HG03432 (cell line): Measurements from ENCODE around the gene LGALS3BP.

Experiments
- ATAC-seq: cut with Tn5 transposase; IDR thresholded peaks from one replicate; pipeline ENCODE4 v1.9.1; 2021; ENCODE audit warnings: mild to moderate bottlenecking, moderate library complexity; ENCODE audit not compliant: unreplicated experiment

Gene LGALS3BP

GRCh38 chr17:78944956-78945355 lies 34.8 kb downstream of the LGALS3BP start:
- ATAC-seq: no peak

- no peak for ATAC-seq
Measured at GRCh38 chr17:78944026-78944425, 35.7 kb downstream of the LGALS3BP start.

DNA sequence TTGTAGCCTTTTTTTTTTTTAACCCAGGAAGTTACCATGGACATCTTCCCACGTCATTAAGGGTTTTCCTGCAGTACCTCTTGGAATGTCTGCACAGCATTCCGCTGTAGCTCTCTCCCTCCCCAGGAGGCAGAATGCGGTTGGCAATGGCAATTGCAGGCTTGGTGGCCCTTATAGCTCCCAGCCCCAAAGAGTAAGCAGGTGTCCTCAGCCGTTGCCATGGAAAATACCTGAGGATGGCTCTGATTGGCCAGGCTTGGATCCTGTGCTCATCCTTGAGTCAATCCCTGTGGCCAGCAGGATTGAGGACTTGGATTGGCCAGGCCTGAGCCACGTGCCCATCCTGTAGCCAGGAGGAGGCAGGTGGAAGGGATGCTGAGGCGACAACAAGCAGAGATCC lies 39.0 kb downstream of the LGALS3BP start:
- no peak for ATAC-seq

GRCh38 chr17:78940258-78940657 lies 39.5 kb downstream of the LGALS3BP start:
- no peak for ATAC-seq

- ATAC-seq: no peak
Measured at GRCh38 chr17:78939615-78940014, 40.1 kb downstream of the LGALS3BP start.

DNA sequence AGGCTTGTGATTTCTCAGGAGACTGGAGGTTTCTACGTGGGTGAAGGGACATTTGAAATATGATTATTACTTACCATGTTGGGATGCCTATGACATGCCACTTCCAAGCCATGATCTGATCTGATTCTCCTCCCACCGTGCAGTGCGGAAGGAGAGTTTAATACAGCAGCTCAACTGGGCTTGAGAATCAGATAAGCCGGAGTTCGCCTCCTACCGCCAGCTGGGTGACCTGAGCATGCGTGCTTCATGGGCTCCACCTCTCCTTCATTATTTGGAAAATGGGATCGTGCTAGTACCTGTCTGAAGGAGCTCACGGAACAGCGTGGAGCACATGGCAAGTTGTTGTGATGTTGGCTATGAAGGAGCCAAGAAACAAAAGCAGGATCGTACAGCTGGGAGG lies 42.2 kb downstream of the LGALS3BP start:
- no peak for ATAC-seq

GRCh38 chr17:78935419-78936323 lies 44.1 kb downstream of the LGALS3BP start:
- ATAC-seq: no peak

GRCh38 chr17:78934681-78935418 lies 44.9 kb downstream of the LGALS3BP start:
- no peak for ATAC-seq

GRCh38 chr17:78933959-78934568 lies 45.7 kb downstream of the LGALS3BP start:
- no peak for ATAC-seq

DNA sequence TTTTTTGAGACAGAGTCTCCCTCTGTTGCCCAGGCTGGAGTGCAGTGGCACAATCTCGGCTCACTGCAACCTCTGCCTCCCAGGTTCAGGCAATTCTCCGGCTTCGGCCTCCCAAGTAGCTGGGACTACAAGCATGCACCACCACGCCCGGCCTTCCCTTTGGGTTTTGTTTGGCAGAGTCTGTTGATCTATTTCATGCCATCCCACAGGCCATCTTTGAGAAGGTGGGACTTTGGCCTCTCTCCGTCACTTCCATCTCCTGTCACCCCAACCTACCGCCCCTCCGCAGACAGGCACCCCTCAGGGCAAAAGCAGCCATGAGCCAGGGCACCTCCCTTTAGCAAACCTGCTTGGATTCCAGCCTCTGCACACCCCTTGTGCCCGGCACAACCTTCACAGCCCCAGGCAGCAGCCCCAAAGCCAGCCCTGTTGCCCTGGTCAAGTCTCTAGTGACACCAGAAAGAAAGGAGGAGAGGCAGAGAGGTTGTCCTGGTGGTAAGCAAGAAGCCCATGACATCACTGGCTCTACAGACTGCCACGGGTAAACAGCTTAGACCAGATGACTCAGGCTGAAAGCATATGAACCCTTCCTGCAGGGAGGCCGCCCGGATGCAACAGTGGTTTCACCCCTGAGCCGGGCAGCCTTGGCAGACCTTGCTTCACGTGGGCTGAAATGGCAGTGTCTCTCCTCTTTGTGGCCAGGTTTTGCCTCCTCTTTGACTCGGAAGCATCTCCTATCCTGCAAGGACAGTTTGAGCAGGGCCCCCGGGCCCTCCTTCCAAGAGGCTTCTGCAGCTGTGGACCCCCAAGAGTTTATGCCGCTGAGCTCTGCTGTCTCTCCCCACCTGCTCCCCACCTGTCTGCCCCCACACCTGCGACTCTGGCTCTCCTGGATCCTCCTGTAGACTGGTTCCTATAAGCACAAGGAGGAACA lies 46.4 kb downstream of the LGALS3BP start:
- ATAC-seq: no peak

GRCh38 chr17:78929908-78930775 lies 49.6 kb downstream of the LGALS3BP start:
- no peak for ATAC-seq

DNA sequence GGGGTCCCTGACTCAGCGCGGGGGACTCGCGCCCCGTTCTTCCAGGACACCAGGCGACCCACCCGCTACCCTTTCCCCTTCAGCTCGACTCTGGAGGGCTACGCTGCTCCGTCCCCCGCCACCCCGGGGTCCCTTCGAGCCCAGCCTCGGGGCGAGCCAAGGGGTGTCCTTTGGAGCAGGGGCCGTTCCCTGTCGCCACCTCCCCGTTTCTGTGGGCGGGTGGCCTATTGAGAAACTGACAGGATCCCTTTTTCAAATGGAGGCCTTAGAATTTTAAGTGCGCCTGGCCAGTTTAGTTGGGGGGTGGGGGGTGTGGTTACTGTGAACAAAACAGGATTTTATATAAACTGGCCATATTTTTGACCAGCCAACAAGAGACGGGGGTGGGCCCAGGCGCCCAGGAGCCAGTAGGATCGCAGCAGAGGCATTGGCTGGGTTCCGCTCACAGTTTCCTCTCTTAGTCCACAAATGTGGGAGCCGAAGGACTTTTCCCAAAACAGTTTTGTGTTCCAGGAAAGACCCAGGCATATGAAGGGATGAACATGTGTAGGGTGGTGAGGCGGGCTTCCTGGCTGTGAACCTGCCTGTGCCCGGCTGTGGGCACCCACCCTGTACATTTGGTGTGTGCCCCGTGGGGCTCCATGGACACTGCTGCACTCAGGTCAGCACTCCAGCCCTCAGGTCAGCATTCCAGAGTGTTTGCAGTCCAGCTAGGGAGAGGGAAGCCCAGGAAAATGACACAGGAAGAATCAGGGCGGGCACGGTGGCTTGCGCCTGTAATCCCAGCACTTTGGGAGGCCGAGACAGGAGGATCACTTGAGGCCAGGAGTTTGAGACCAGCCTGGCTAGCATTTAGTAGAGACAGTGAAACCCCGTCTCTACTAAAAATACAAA lies 53.8 kb downstream of the LGALS3BP start:
- ATAC-seq: no peak

GRCh38 chr17:78925234-78925633 lies 54.5 kb downstream of the LGALS3BP start, which contains the start of gene TIMP2:
TIMP2 (minus strand) TSS chr17:78925387; CDS start chr17:78925088, 299 bp downstream.
- ATAC-seq: no peak

DNA sequence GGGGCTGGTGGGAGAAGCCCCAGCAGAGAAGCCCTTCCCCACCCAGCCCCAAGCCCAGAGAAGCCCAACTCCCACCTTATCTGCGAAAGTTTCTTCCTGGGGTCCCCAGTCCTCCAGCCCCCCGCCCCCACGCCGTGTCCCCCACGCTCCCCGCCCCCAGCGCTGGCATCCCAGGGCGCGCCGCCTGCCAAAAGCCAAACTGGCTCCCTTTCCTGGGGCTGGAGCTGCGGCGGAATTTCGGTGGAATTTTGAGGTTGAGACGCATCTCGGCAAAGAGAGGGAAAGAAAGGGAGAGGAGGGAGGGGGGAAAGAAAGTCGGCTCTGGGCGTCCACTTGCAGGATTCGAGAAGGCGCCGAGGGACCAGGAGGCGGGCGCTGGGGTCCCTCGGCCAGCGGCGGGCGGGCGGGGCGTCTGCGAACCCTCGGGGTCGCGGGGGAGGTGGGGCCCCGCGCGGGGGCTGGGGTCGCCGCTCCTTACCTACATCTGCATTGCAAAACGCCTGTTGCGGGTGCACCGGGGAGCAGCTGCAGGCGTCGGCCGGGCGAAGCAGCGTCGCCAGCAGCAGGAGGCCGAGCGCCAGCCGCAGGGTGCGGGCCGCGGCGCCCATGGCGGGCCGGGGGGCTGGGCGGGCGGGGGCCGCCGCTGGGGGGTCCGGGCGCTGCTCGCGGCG lies 55.1 kb downstream of the LGALS3BP start:
- ATAC-seq: no peak

DNA sequence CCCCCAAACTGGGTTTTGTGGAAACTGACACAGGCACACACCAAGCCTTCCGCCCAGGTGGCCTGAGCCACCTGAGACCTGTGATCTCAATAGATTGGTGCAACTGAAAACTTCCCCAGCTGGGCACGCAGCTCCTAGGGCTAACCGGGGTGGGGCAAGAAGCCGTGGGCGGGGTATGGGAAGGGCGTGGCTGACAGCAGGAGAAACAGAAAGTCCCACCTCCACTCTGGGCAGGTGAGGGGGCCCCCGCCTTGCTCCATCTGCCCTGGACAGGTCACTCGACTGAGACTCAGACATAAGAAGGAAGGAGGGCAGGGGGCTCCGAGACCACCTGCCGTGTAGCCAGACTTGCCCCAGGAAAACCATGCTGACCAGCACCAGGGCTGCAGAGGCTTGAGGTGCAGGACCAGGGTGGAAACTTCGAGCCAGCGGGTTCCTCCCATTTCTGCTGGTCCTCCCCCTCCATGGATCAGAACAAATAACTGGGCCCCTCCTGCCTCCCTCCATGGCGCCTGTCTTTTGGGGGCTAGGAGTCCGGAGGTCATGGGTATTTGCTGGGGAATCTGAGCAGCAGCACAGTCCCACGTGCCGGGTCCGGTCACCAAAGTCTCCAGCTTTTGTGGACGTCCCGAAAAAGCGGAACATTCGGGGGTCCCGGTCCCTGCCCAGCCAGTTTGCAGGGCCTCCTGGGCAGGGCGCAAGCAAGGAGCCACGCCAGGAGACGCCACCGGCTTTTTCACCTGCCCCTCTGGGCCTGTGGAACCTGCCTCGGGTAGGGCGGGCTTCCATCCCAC lies 55.9 kb downstream of the LGALS3BP start:
- no peak for ATAC-seq

GRCh38 chr17:78922816-78923498 lies 56.8 kb downstream of the LGALS3BP start:
- ATAC-seq: no peak
